HG03469 (cell line): ENCODE results near the gene TRAPPC8.
A peak's percentile ranks its signal among the peaks of the same experiment; 100 is the strongest.

Source experiments
- ATAC-seq: cut with Tn5 transposase; IDR thresholded peaks from one replicate; pipeline ENCODE4 v1.9.1; 2021; ENCODE audit warnings: mild to moderate bottlenecking, moderate library complexity, moderate number of reproducible peaks; ENCODE audit not compliant: unreplicated experiment

The TRAPPC8 gene

GRCh38 chr18:31795747-31796146, 147.2 kb downstream of the TRAPPC8 start:
- ATAC-seq = no peak

- ATAC-seq = no peak
Measured at GRCh38 chr18:31793531-31793930, 149.4 kb downstream of the TRAPPC8 start.

- no peak for ATAC-seq
Measured at GRCh38 chr18:31792580-31792911, 150.4 kb downstream of the TRAPPC8 start.

GRCh38 chr18:31791817-31792579, 150.9 kb downstream of the TRAPPC8 start:
- ATAC-seq = peak; percentile 96

GRCh38 chr18:31789409-31789808, 153.5 kb downstream of the TRAPPC8 start:
- no peak for ATAC-seq

GRCh38 chr18:31783059-31783458, 159.9 kb downstream of the TRAPPC8 start:
- ATAC-seq = no peak
